ENCODE results near the gene TIGIT. TPM values are rescaled to one million over a fixed set of nuclear protein-coding genes. Genes with fewer than 3 reads are reported as not detected.

Gene TIGIT
- total RNA-seq, 1 donor from 2014 or later = 4.7 TPM

- Mint-ChIP-seq H3K4me1 (peaks cover 4% of the 10 kb centered on the region), H3K36me3 (ENCODE audit: low read depth) (no peaks in the 10 kb centered on the region), H3K27me3 (no peaks in the 10 kb centered on the region), H3K4me3 (no peak overlapping the region), H3K27ac (no peak overlapping the region), H3K9me3 (no peaks in the 10 kb centered on the region)
- no peak for DNase-seq
- intact Hi-C loops (cut with micrococcal nuclease) = no loop called here
These were observed 56.4 kb downstream of the TIGIT start for GRCh38 chr3:114350271-114350670.

DNA sequence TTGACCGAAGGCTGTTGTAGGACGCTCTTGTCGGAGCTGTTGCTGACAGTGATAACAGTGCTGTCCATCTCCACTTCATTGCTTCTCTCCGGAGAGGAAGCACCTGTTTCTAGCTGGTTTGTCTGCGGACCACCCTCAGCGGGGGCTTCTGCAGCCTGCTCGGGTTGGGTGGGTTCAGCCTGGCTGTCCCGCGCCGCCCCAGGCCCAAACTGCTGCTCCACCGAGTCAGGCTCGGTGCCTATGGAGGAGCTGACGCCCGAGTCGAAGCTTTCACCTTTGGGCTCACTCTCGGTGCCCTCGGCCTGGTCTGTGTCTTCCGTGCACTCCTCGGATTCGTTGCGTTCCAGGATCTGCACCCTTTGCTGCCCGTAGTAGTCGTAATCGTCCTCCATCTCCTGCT lies 56.9 kb downstream of the TIGIT start:
- no peaks in the 10 kb centered on the region for H3K36me3 Mint-ChIP-seq (ENCODE audit: low read depth)
- H3K27me3 Mint-ChIP-seq = no peaks in the 10 kb centered on the region
- no peak overlapping the region for H3K27ac Mint-ChIP-seq
- no peak overlapping the region for H3K4me3 Mint-ChIP-seq
- intact Hi-C loops (cut with micrococcal nuclease) = no loop called here
- H3K4me1 Mint-ChIP-seq = peaks cover 3% of the 10 kb centered on the region
- no peak for DNase-seq
- H3K9me3 Mint-ChIP-seq = no peaks in the 10 kb centered on the region

- no peak for DNase-seq
- H3K4me1 Mint-ChIP-seq = no peaks in the 10 kb centered on the region
- no peaks in the 10 kb centered on the region for H3K27me3 Mint-ChIP-seq
- intact Hi-C loops (cut with micrococcal nuclease) = no loop called here
- H3K27ac Mint-ChIP-seq = no peak overlapping the region
- no peaks in the 10 kb centered on the region for H3K36me3 Mint-ChIP-seq (ENCODE audit: low read depth)
- no peaks in the 10 kb centered on the region for H3K9me3 Mint-ChIP-seq
- no peak overlapping the region for H3K4me3 Mint-ChIP-seq
These were observed 57.4 kb downstream of the TIGIT start for GRCh38 chr3:114351123-114351821.

DNA sequence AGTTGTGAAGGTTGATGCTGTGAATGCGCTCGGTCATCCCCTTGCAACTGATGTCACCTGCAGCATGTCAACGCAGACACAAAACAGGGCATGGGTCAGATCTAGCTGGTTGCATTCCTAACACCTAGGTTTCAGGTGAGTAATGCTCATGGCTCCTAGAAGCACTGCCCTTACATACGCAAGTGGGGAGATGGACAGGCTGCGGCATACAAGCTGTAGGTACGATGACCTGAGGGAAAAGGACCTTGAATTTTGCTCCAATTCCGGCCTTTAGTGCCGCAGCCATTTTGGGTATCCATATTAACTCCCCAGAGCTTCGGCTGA lies 58.0 kb downstream of the TIGIT start:
- Mint-ChIP-seq H3K27ac (no peak overlapping the region), H3K4me3 (no peak overlapping the region), H3K36me3 (ENCODE audit: low read depth) (no peaks in the 10 kb centered on the region), H3K9me3 (no peaks in the 10 kb centered on the region), H3K27me3 (no peaks in the 10 kb centered on the region), H3K4me1 (no peaks in the 10 kb centered on the region)
- intact Hi-C loops (cut with micrococcal nuclease) = no loop called here
- no peak for DNase-seq

- H3K27ac Mint-ChIP-seq = no peak overlapping the region
- no peaks in the 10 kb centered on the region for H3K36me3 Mint-ChIP-seq (ENCODE audit: low read depth)
- DNase-seq = no peak
- intact Hi-C loops (cut with micrococcal nuclease) = no loop called here
- H3K4me3 Mint-ChIP-seq = no peak overlapping the region
- no peaks in the 10 kb centered on the region for H3K9me3 Mint-ChIP-seq
- no peaks in the 10 kb centered on the region for H3K4me1 Mint-ChIP-seq
- no peaks in the 10 kb centered on the region for H3K27me3 Mint-ChIP-seq
These were observed 61.8 kb downstream of the TIGIT start for GRCh38 chr3:114355653-114356052.

DNA sequence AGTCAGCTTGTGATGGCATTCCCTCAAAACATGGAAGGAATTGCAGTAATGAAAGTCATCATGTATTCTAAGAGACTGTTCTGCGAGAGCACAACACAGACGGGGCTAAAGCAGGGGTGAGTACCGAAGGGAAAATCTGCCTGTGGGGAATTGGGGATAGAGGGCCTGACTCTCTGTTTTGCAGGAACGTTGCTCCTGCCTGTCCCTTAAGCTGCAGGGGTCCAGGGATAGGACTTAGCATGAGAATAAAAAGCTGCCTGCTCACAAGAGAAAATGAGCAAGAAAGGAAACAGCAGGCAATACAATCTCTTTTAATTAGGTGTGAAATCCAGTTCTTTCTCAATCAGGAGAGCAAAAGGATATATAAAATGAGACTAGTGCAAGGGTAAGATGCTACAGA lies 62.2 kb downstream of the TIGIT start:
- no peaks in the 10 kb centered on the region for H3K9me3 Mint-ChIP-seq
- no peak overlapping the region for H3K27ac Mint-ChIP-seq
- DNase-seq = no peak
- no peaks in the 10 kb centered on the region for H3K27me3 Mint-ChIP-seq
- peaks cover under 1% of the 10 kb centered on the region for H3K4me1 Mint-ChIP-seq
- no peaks in the 10 kb centered on the region for H3K36me3 Mint-ChIP-seq (ENCODE audit: low read depth)
- intact Hi-C loops (cut with micrococcal nuclease) = no loop called here
- H3K4me3 Mint-ChIP-seq = no peak overlapping the region

DNA sequence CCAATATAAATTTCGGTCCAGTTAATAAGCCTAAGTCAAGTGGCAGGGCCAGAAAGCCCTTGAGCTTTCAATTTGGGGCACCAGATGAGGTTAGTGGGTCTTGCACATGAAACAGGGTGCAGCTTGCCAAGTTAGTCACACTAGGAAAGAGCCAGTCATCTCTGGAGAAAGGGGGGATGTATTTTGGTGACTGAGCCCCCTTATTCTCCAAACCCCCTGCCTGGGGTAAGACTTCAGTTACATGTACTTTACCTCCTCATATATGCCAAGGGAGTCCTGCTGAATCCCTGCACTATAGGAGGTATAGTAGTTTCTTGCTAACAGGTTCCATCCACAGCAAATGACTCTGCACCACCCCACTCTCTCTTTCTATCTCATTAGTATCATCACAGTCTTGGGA lies 62.7 kb downstream of the TIGIT start:
- Mint-ChIP-seq H3K4me3 (no peak overlapping the region), H3K36me3 (ENCODE audit: low read depth) (no peaks in the 10 kb centered on the region), H3K27me3 (no peaks in the 10 kb centered on the region), H3K9me3 (no peaks in the 10 kb centered on the region), H3K27ac (no peak overlapping the region), H3K4me1 (peaks cover 2% of the 10 kb centered on the region)
- no peak for DNase-seq
- intact Hi-C loops (cut with micrococcal nuclease) = no loop called here

Other genes starting within 250 kb of the TIGIT start
- gene CCDC191, start 237.5 kb upstream of the TIGIT start, total RNA-seq = 0.66 and 1.7 TPM in 2 replicates
- 50.5 and 55.3 TPM in 2 replicates for gene QTRT2, start 237.3 kb upstream of the TIGIT start, total RNA-seq
- not detected in 2 replicates for gene DRD3, start 115.0 kb upstream of the TIGIT start, total RNA-seq
- 0.19 and 0.21 TPM in 2 replicates for gene ZNF80, start 56.5 kb upstream of the TIGIT start, total RNA-seq

All from activated CD4-positive, alpha-beta T cell treated with anti-CD3 and anti-CD28 coated beads, Interleukin-2, amount 10 ng/mL, durations not matched to agents 24 days and 14 days (primary cell).